Vagina (tissue), 2 donors: ENCODE measurements around the gene PTCHD4. TPM values are rescaled to one million over a fixed set of nuclear protein-coding genes. Genes with fewer than 3 reads are reported as not detected.

Experiments used
- DNase-seq, 2 donors: peaks; one replicate each; pipeline ENCODE4 v3.0.0-alpha.2; 2017; ENCODE audit errors: extremely low spot score in 2 of 2
- H3K27ac ChIP-seq: fragments of 200-600 bp; sonication (generic); one replicate; pipeline ENCODE4 v1.5.1; 2019
- H3K27me3 ChIP-seq: fragments of 200-600 bp; sonication (generic); one replicate; pipeline ENCODE4 v1.5.1; 2019
- H3K36me3 ChIP-seq, 2 donors: fragments of 200-600 bp; sonication (generic); one replicate each; pipeline ENCODE4 v1.5.1; 2017 to 2019
- H3K4me1 ChIP-seq: fragments of 200-600 bp; sonication (generic); one replicate; pipeline ENCODE4 v1.5.1; 2019
- H3K4me3 ChIP-seq, 2 donors: fragments of 200-600 bp; sonication (generic); 1 replicate in 1 of 2; 2 replicates in 1 of 2; pipeline ENCODE4 v1.5.1; 2016 to 2019
- H3K9me3 ChIP-seq: fragments of 200-600 bp; sonication (generic); one replicate; pipeline ENCODE4 v1.5.1; 2019
- POLR2A ChIP-seq, 2 donors: fragments of 450-650 bp; IDR thresholded peaks; one replicate each; pipeline ENCODE4 v1.6.1; 2017; ENCODE audit warnings: antibody characterized with exemption in 2 of 2, mild to moderate bottlenecking in 2 of 2, moderate library complexity in 2 of 2
- POLR2AphosphoS5 ChIP-seq, 2 donors: sonication (generic); formaldehyde crosslinking; IDR thresholded peaks; one replicate each; pipeline ENCODE4 v1.9.0; 2017; ENCODE audit warnings: antibody characterized with exemption in 2 of 2, mild to moderate bottlenecking in 2 of 2, low read depth in 1 of 2; ENCODE audit not compliant: insufficient read depth in 1 of 2
- intact Hi-C: fragments of 100-400 bp; cut with DNase I; formaldehyde crosslinking; loops from one replicate; pipeline ENCODE4 v1.15.1; 2023
- total RNA-seq: library from RNA; depleted of rRNA; stranded (reverse); fragments of >200 nt; gene quantifications from one replicate; pipeline ENCODE4 v1.2.3, GENCODE V29; 2016
- TF ChIP-seq, protein P1 (sequence below), 3 experiments: fragments of 450-650 bp in 2 of 3; fragments of 200-600 bp in 1 of 3; sonication (generic) in 1 of 3; IDR thresholded peaks; one replicate each; pipeline ENCODE4 v1.5.1; 2017 to 2019; ENCODE audit warnings: antibody characterized with exemption in 3 of 3, mild to moderate bottlenecking in 2 of 3, moderate library complexity in 2 of 3

The PTCHD4 gene
- total RNA-seq, 1 donor from 2014 or later, result not detected

DNA sequence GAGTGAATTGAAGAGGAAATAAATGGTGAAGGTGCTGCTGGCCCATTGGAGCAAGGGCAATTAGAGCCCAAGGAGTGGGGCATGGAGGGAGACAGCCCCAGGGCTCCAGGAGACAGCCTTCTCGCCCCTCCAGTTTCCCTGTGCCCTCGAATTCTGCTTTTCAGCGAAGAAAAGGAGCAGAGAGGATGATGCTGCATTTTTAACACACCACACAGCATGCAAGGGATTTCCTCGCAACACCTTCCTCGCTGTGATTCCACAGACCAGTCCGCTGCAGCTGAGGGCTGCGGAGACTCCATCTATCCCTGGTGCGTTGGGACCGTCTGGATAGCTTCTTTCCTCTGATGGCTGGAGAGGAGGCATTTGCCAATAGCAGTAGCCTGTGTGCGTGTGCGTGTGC lies 41.7 kb downstream of the PTCHD4 start:
- intact Hi-C loops, result no loop called here
- H3K4me3 ChIP-seq, result peak overlapping the region; percentile 29 to 37

DNA sequence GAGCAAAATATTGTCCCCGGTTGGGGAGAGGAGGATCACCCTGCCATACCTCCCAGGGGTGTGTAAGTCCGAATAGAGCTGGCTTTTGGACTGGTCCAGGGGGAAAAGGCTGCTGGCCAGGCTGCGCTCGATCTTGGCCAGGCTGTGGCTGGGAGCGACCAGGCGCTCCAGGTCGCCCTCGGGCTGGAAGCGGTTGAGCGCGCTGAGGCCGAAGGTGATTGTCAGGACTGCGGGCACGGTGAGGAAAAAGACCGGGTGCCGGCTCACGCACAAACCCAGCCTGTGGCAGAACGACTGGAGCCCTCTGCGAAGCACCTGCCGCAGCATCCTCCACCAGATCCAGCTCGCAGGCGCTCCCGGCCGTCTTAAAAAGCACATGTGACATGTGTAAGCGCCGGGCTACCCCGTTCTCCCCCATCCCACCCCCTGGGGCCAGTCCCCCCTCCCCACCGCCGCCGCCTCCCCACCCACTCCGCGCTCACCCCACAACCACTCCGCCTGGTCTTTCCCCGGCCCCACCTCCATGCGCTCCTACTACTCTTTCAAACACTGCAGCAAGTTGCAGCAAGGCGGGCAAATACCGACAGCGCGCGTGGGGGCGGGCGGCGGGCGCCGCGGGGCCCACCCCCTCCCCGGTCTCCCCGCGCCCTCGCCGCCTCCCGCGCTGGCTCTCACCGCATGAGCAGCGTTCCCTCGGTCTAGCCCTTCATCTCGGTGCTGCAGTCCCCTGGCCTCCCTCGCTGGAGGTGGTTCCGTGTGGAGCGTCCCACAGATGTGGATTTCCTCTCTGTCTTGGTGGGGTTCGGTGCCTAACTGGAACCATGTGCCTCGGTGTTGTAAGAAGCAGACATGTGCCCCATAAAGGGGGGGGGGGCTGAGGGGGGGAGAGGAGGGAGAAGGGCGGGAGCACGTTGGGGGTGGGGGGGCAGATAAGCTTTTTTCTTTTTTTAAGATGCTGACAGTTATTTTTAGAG lies 42.4 kb downstream of the PTCHD4 start:
- H3K4me3 ChIP-seq, result peak overlapping the region; percentile 29 to 37
- intact Hi-C loops, result no loop called here

More for the DNA sequence above, 41.7 kb downstream of the PTCHD4 start:
- Histone ChIP-seq H3K27ac (no peak overlapping the region), H3K27me3 (no peaks in the 10 kb centered on the region), H3K36me3 (no peaks in the 10 kb centered on the region), H3K9me3 (no peaks in the 10 kb centered on the region), H3K4me1 (peaks cover 21% of the 10 kb centered on the region)
- TF ChIP-seq POLR2A (IDR thresholded peaks at IDR 0.05) (no peak), POLR2AphosphoS5 (IDR thresholded peaks at IDR 0.05; ENCODE audit: insufficient read depth in 1 of 2, low read depth in 1 of 2) (no peak)
- TF ChIP-seq, protein P1, sequence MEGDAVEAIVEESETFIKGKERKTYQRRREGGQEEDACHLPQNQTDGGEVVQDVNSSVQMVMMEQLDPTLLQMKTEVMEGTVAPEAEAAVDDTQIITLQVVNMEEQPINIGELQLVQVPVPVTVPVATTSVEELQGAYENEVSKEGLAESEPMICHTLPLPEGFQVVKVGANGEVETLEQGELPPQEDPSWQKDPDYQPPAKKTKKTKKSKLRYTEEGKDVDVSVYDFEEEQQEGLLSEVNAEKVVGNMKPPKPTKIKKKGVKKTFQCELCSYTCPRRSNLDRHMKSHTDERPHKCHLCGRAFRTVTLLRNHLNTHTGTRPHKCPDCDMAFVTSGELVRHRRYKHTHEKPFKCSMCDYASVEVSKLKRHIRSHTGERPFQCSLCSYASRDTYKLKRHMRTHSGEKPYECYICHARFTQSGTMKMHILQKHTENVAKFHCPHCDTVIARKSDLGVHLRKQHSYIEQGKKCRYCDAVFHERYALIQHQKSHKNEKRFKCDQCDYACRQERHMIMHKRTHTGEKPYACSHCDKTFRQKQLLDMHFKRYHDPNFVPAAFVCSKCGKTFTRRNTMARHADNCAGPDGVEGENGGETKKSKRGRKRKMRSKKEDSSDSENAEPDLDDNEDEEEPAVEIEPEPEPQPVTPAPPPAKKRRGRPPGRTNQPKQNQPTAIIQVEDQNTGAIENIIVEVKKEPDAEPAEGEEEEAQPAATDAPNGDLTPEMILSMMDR (IDR thresholded peaks at IDR 0.05), result no peak
- DNase-seq, result no peak

DNA sequence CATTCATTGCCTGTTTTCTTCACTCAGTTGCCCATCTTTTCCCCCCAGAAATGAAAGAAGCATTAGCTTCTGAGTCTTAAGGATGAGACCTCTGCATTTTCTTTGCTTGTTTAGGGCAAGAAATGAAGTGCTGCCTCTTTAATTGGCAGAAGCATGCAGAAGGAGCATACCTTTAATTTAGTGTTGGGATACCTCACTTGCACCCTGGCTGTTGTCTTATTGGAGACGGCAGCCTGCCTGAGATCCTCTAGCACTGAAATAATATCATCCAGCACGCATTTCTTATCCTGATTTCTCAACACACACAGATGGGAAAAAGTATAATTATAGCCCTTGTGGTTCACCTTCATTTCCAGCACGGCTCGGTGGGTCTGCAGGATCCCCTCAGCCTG lies 43.1 kb downstream of the PTCHD4 start:
- Histone ChIP-seq H3K27me3 (no peaks in the 10 kb centered on the region), H3K4me3 (peak overlapping the region; percentile 29 to 37), H3K36me3 (no peaks in the 10 kb centered on the region), H3K9me3 (no peaks in the 10 kb centered on the region), H3K4me1 (peaks cover 21% of the 10 kb centered on the region), H3K27ac (no peak overlapping the region)
- no peak for TF ChIP-seq POLR2AphosphoS5 (IDR thresholded peaks at IDR 0.05; ENCODE audit: insufficient read depth in 1 of 2, low read depth in 1 of 2)
- TF ChIP-seq POLR2A (IDR thresholded peaks at IDR 0.05), result no peak
- TF ChIP-seq, protein P1 (IDR thresholded peaks at IDR 0.05), result no peak
- no peak for DNase-seq
- intact Hi-C loops, result no loop called here

More for the DNA sequence above, 42.4 kb downstream of the PTCHD4 start:
- Histone ChIP-seq H3K27ac (no peak overlapping the region), H3K4me1 (peaks cover 21% of the 10 kb centered on the region), H3K27me3 (no peaks in the 10 kb centered on the region), H3K36me3 (no peaks in the 10 kb centered on the region), H3K9me3 (no peaks in the 10 kb centered on the region)
- DNase-seq, result no peak
- TF ChIP-seq, protein P1 (IDR thresholded peaks at IDR 0.05), result no peak
- TF ChIP-seq POLR2A (IDR thresholded peaks at IDR 0.05) (no peak), POLR2AphosphoS5 (IDR thresholded peaks at IDR 0.05; ENCODE audit: insufficient read depth in 1 of 2, low read depth in 1 of 2) (no peak)

DNA sequence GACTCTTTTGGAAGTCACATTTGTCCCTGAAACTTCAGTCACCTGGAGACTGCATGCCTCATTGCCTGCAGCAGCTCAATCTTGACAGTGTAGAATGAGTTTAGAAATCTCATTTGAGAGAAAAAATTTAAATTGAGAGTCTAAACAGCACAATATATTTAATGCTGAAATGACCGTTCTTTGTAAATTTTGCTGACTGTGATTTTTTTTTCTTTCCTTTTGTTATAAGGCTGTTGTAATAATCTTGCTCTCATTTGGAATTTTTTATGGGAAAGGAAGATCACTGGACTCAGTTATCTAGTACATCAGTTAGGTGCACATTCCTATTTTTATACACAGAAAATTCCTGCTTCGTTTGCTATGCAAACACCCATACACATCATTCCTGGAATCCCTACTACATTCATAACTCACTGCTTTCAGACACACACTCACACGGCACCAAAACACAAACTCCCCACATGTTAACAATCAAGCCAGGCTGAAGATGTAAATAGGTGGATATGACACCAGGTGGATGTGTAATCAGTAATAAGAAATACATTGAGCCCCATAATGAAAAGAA lies 43.8 kb downstream of the PTCHD4 start:
- H3K9me3 ChIP-seq, result no peaks in the 10 kb centered on the region
- no peak overlapping the region for H3K27ac ChIP-seq
- peaks cover 21% of the 10 kb centered on the region for H3K4me1 ChIP-seq
- H3K36me3 ChIP-seq, result no peaks in the 10 kb centered on the region
- DNase-seq, result no peak
- H3K27me3 ChIP-seq, result no peaks in the 10 kb centered on the region
- TF ChIP-seq, protein P1 (IDR thresholded peaks at IDR 0.05), result no peak
- TF ChIP-seq POLR2A (IDR thresholded peaks at IDR 0.05), result no peak
- no peak for TF ChIP-seq POLR2AphosphoS5 (IDR thresholded peaks at IDR 0.05; ENCODE audit: insufficient read depth in 1 of 2, low read depth in 1 of 2)
- no peak overlapping the region for H3K4me3 ChIP-seq
- intact Hi-C loops, result no loop called here
